Thoracic aorta (tissue), 2 donors: ENCODE results near the gene RAPGEF2. TPM values are rescaled to one million over a fixed set of nuclear protein-coding genes. Genes with fewer than 3 reads are reported as not detected.
"Not testable (repeated sequence)": the region's sequence is repeated elsewhere in the genome, so short reads cannot be mapped to it uniquely, and the experiment has no call there.

Experiments
- ATAC-seq: fragments of 150-250 bp; one replicate; pipeline ENCODE4 v1.8.0; 2017; ENCODE audit warnings: low read depth; ENCODE audit not compliant: insufficient number of reproducible peaks, low FRiP score
- DNase-seq: peaks from one replicate; pipeline ENCODE4 v3.0.0-alpha.2; 2020; ENCODE audit warnings: low spot score
- H3K27ac ChIP-seq, 2 donors: fragments of 200-600 bp; sonication (generic); 1 replicate in 1 of 2; 2 replicates in 1 of 2; pipeline ENCODE4 v1.5.1; 2016; ENCODE audit warnings: mild to moderate bottlenecking in 2 of 2, moderate library complexity in 2 of 2
- H3K27me3 ChIP-seq: fragments of 200-600 bp; sonication (generic); replicated peaks from 2 replicates; pipeline ENCODE4 v1.6.0; 2016; ENCODE audit warnings: mild to moderate bottlenecking; ENCODE audit not compliant: insufficient read depth
- H3K36me3 ChIP-seq: fragments of 200-600 bp; sonication (generic); one replicate; pipeline ENCODE4 v1.5.1; 2016
- H3K4me1 ChIP-seq, 2 donors: fragments of 200-600 bp; sonication (generic); 1 replicate in 1 of 2; 2 replicates in 1 of 2; pipeline versions ENCODE4 v1.5.1 to v1.6.0; 2016; ENCODE audit warnings: low read depth in 2 of 2, mild to moderate bottlenecking in 1 of 2; ENCODE audit not compliant: control insufficient read depth in 1 of 2
- H3K4me3 ChIP-seq: fragments of 200-600 bp; sonication (generic); 2 replicates; pipeline ENCODE4 v1.5.1; 2016; ENCODE audit warnings: mild to moderate bottlenecking
- H3K9me3 ChIP-seq: fragments of 200-600 bp; sonication (generic); 2 replicates; pipeline ENCODE4 v1.5.1; 2016
- CTCF ChIP-seq: fragments of 200-600 bp; sonication (generic); IDR thresholded peaks from one replicate; pipeline ENCODE4 v1.5.1; 2019; ENCODE audit warnings: antibody characterized with exemption
- total RNA-seq, 2 donors: library from RNA; depleted of rRNA; stranded (reverse); fragments of >200 nt; gene quantifications; one replicate each; pipeline versions ENCODE4 v1.1.0 to v1.2.3, GENCODE V29; 2016

RAPGEF2 gene
- total RNA-seq, 2 donors from 2014 or later, result 63.0 to 63.6 TPM

DNA sequence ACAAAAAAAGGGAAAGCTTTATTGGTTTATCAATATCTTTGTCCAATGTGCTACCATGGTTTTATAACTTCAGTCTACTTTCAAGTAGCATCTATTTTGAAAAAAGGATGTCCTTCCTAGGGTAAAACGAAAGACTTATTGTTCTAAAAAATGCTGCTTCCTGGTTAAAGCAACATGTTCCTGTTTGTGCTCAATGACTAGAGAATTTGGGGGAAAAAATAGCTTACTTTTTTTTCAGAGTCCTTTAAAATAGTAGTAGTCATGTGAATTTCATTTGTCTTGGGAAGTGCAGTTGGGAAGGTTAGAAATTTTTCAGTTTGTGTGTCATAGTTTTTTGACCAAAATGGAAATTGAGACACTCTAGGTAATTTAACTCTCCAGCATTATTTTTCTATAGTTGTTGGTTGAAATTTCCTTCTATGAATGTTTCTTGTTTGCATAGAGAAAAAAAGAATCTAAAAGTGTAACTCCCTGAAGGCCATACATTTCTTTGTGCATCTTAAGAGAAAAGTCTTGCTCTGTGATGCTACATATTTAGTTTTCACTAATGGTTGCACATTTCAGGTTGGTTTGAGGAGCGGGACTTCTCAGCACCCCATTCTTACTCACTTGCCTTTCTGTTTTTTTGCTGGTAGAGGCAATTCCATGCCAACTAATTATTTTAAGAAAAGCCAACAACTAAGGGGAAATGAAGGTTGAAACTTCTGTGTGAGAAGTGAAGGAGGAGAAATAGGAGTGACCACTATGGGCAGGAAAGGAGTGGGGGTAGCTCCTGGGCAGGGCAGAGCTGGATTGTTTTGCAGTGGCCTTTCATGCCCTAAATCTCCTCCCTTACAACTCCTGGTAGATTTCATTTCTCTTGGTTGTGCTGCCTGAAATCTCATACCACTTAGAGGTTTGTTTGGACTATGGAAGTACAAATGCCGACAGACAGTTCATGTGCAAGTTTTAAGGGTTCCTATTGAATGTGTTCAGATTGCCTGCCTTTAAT lies 76.4 kb downstream of the RAPGEF2 start:
- DNase-seq, result no peak
- H3K4me1 ChIP-seq, result peaks cover 12 to 49% of the 10 kb centered on the region in 2 donors
- H3K27me3 ChIP-seq, result no peaks in the 10 kb centered on the region
- TF ChIP-seq CTCF, result no peak
- H3K36me3 ChIP-seq, result no peaks in the 10 kb centered on the region
- no peak for ATAC-seq
- H3K4me3 ChIP-seq, result peak overlapping the region; percentile 59
- no peaks in the 10 kb centered on the region for H3K9me3 ChIP-seq
- H3K27ac ChIP-seq, result peak overlapping the region; percentile 17 to 49

- H3K36me3 ChIP-seq, H3K27ac ChIP-seq, H3K4me3 ChIP-seq, ATAC-seq, DNase-seq, H3K27me3 ChIP-seq, H3K9me3 ChIP-seq: not testable (repeated sequence)
- peaks cover 8 to 41% of the 10 kb centered on the region in 2 donors for H3K4me1 ChIP-seq
These were observed 81.2 kb downstream of the RAPGEF2 start for GRCh38 chr4:159183885-159184605.

- Histone ChIP-seq H3K4me1 (peaks cover 5 to 25% of the 10 kb centered on the region in 2 donors), H3K4me3 (no peak overlapping the region), H3K27me3 (no peaks in the 10 kb centered on the region), H3K27ac (no peak overlapping the region), H3K9me3 (no peaks in the 10 kb centered on the region), H3K36me3 (no peaks in the 10 kb centered on the region)
- no peak for ATAC-seq
- no peak for DNase-seq
- no peak for TF ChIP-seq CTCF
These were observed 82.7 kb downstream of the RAPGEF2 start for GRCh38 chr4:159185591-159186023.

- peaks cover 11 to 27% of the 10 kb centered on the region in 2 donors for H3K4me1 ChIP-seq
These were observed 85.8 kb downstream of the RAPGEF2 start for GRCh38 chr4:159188646-159189045.

GRCh38 chr4:159190651-159191050 lies 87.8 kb downstream of the RAPGEF2 start:
- peaks cover 6 to 24% of the 10 kb centered on the region in 2 donors for H3K4me1 ChIP-seq
- no peak for TF ChIP-seq CTCF
- no peaks in the 10 kb centered on the region for H3K9me3 ChIP-seq
- no peak overlapping the region for H3K4me3 ChIP-seq
- H3K27me3 ChIP-seq, result no peaks in the 10 kb centered on the region
- H3K27ac ChIP-seq, result no peak overlapping the region
- ATAC-seq (no peak), DNase-seq (no peak)
- no peaks in the 10 kb centered on the region for H3K36me3 ChIP-seq

More at GRCh38 chr4:159188646-159189045, 85.8 kb downstream of the RAPGEF2 start:
- Histone ChIP-seq H3K36me3 (no peaks in the 10 kb centered on the region), H3K27me3 (no peaks in the 10 kb centered on the region), H3K9me3 (no peaks in the 10 kb centered on the region), H3K4me3 (no peak overlapping the region), H3K27ac (no peak overlapping the region)
- DNase-seq, result no peak
- no peak for TF ChIP-seq CTCF
- no peak for ATAC-seq
